22Rv1 (cell line): ENCODE measurements around the gene ALX3.

Experiments
- CTCF ChIP-seq: fragments of 450-650 bp; IDR thresholded peaks from 2 replicates; pipeline ENCODE4 v1.5.1; 2017; ENCODE audit warnings: mild to moderate bottlenecking
- ZFX ChIP-seq: fragments of 450-650 bp; IDR thresholded peaks from 2 replicates; pipeline ENCODE4 v1.6.1; 2017; ENCODE audit warnings: antibody characterized with exemption, borderline replicate concordance

- no peak for TF ChIP-seq CTCF
- no peak for TF ChIP-seq ZFX
Observed at GRCh38 chr1:110067479-110067892, 3.0 kb downstream of the ALX3 start.
